ENCODE results near the gene ERBB2. TPM values are rescaled to one million over a fixed set of nuclear protein-coding genes. Genes with fewer than 3 reads are reported as not detected.

Gene ERBB2
- total and polyA plus RNA-seq, 2 of the 13 experiments (the other 11 are each of a cell fraction or from before 2014, with no cell fraction given): 57.7 to 64.1 TPM

- no peak for TF ChIP-seq KAT7 (CRISPR knock-in tag; IDR thresholded peaks at IDR 0.05; ENCODE audit: borderline replicate concordance)
- TF ChIP-seq NR1H2 (CRISPR knock-in tag; IDR thresholded peaks at IDR 0.05; ENCODE audit: borderline replicate concordance, low read depth): no peak
- peak; percentile 62 for TF ChIP-seq MED1 (CRISPR knock-in tag; IDR thresholded peaks at IDR 0.05)
- TF ChIP-seq NR2C2 (CRISPR knock-in tag; IDR thresholded peaks at IDR 0.05; ENCODE audit: borderline replicate concordance): 0 out of 2 replicates have a peak, but pooled peaks have one; percentile 30
- TF ChIP-seq BORCS8-MEF2B (CRISPR knock-in tag; IDR thresholded peaks at IDR 0.05): peak; percentile 90
- 0 out of 2 replicates have a peak, but pooled peaks have one; percentile 49 for TF ChIP-seq ZNF772 (CRISPR knock-in tag; IDR thresholded peaks at IDR 0.05)
- TF ChIP-seq ZFP36 (IDR thresholded peaks at IDR 0.05; ENCODE audit: borderline replicate concordance, low read depth, low read length, partially characterized antibody): no peak
- TF ChIP-seq ZNF232 (CRISPR knock-in tag; IDR thresholded peaks at IDR 0.05; ENCODE audit: borderline replicate concordance): peak; percentile 44; the same call in 1 of the 2 replicates
- peak; percentile 73; the same call in 1 of the 2 replicates for TF ChIP-seq ZNF142 (CRISPR knock-in tag; IDR thresholded peaks at IDR 0.05)
- peak; percentile 77 for TF ChIP-seq HOXA5 (CRISPR knock-in tag; IDR thresholded peaks at IDR 0.05)
- TF ChIP-seq ZNF124 (CRISPR knock-in tag; IDR thresholded peaks at IDR 0.05): no peak
- peak; percentile 95 for TF ChIP-seq DRAP1 (CRISPR knock-in tag; IDR thresholded peaks at IDR 0.05)
- 0 out of 2 replicates have a peak, but pooled peaks have one; percentile 12 for TF ChIP-seq KLF9 (CRISPR knock-in tag; IDR thresholded peaks at IDR 0.05; ENCODE audit: low read depth)
- 0 out of 2 replicates have a peak, but pooled peaks have one; percentile 34 for TF ChIP-seq ZNF646 (CRISPR knock-in tag; IDR thresholded peaks at IDR 0.05)
- TF ChIP-seq ZNF780A (CRISPR knock-in tag; IDR thresholded peaks at IDR 0.05): no peak
- peak; percentile 36 for TF ChIP-seq RARA (CRISPR knock-in tag; IDR thresholded peaks at IDR 0.05)
These were observed 38.1 kb downstream of the ERBB2 start, which contains the start of gene GRB7 (continued) for GRCh38 chr17:39737760-39738567.
